Skeletal muscle satellite cell (primary cell): ENCODE data around the gene C16orf96.

Experiments used
- H3K27me3 ChIP-seq: 2 replicates; pipeline ENCODE4 v1.7.0; 2013; ENCODE audit warnings: low read length; ENCODE audit not compliant: control insufficient read depth, insufficient read depth
- H3K36me3 ChIP-seq: 2 replicates; pipeline ENCODE4 v1.7.0; 2013; ENCODE audit warnings: mild to moderate bottlenecking, control low read depth, low read length; ENCODE audit not compliant: insufficient read depth
- H3K4me1 ChIP-seq: 2 replicates; pipeline ENCODE4 v1.7.0; 2013; ENCODE audit warnings: low read length; ENCODE audit not compliant: control insufficient read depth, insufficient read depth
- H3K4me2 ChIP-seq: 2 replicates; pipeline ENCODE4 v1.7.0; 2013; ENCODE audit warnings: mild to moderate bottlenecking, low read length
- H3K4me3 ChIP-seq: 2 replicates; pipeline ENCODE4 v1.7.0; 2013; ENCODE audit warnings: low read length
- H3K9ac ChIP-seq: 2 replicates; pipeline ENCODE4 v1.7.0; 2013; ENCODE audit warnings: mild to moderate bottlenecking, low read depth, low read length, moderate library complexity
- H3K9me3 ChIP-seq: replicated peaks from 2 replicates; pipeline ENCODE4 v1.7.0; 2013; ENCODE audit warnings: mild to moderate bottlenecking, control low read depth, low read length

The C16orf96 gene

DNA sequence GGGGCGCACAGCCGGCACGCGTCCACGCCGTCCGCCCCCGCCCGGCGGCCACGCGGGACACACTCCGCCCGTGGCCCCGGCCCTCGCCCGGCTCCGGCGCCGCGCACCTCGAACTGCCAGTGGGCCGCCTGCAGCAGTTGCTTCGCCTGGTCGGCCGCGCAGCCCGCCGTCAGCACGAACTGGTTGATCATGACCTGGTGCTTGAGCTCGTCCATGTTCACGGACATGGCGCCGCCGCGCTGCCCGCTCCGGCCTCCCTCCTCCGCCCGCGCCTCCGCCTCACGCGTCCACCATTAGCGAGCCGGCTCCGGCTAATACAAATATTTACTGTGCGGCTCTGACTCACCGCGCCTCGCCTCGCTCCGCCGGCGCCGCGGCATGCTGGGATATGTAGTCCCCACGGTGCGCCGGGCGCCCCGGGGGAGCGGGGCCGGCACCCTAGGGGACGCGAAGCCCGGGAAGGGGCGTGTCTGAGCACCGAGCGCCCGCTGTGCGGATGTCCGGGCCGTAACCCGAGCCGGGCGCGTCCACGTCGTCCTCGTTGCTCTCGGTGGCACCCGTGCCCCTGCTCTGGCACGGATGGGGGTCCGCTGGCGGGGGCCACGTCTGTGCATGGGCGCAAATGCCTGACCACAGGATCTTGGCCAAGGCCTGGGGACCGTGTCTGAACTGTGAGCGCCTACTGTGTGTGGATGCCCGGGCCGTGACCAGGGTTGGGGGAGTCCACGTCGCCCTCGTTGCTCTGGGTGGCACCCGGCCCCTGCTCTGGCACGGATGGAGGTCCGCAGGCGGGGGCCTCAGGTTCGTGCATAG, 58.6 kb downstream of the C16orf96 start, which contains the start of gene UBALD1:
Gene UBALD1 (minus strand): TSS at position 318 of the 813 bp plus-strand sequence. CDS start 91 bp downstream, at position 227.
- peaks cover 43% of the 10 kb centered on the region for H3K4me1 ChIP-seq
- H3K4me2 ChIP-seq, result peak within 1 kb of the TSS; percentile 95
- peak within 1 kb of the TSS; percentile 93 for H3K9ac ChIP-seq
- H3K9me3 ChIP-seq, result no peaks in the 10 kb centered on the region
- H3K27me3 ChIP-seq, result no peaks in the 10 kb centered on the region
- H3K36me3 ChIP-seq, result no peaks in the 10 kb centered on the region
- peak within 1 kb of the TSS; percentile 96 for H3K4me3 ChIP-seq

DNA sequence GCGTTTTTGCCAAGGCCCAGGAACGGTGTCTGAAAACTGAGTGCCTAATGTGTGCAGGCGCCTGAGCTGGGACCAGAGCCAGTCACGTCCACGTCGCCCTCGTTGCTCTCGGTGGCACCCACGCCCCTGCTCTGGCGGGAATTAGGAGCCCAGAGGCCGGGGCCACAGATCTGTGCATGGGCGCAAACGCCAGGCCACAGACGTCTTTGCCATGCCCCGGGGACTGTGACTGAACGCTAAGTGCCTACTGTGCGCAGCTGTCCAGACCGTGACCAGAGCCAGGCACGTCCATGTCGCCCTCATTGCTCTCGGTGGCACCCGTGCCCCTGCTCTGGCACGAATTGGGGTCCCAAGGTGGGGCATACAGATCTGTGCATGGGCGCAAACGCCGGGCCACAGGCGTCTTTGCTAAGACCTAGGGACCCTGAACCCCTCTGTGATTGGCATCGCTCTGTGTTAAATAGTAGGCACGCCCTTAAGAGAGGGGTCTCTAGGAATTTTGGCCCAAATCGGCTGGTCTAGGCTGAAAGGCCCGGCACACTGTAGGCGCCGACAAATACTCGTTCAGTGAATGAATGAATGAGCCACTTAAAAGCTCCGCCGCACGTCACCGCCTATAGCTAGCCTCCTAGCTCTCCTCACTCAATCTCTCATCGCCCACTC, 59.4 kb downstream of the C16orf96 start:
- Histone ChIP-seq H3K9ac (peak overlapping the region; percentile 93), H3K4me2 (peak overlapping the region; percentile 95), H3K4me1 (peaks cover 43% of the 10 kb centered on the region), H3K36me3 (no peaks in the 10 kb centered on the region), H3K27me3 (no peaks in the 10 kb centered on the region), H3K9me3 (no peaks in the 10 kb centered on the region), H3K4me3 (peak overlapping the region; percentile 96)

DNA sequence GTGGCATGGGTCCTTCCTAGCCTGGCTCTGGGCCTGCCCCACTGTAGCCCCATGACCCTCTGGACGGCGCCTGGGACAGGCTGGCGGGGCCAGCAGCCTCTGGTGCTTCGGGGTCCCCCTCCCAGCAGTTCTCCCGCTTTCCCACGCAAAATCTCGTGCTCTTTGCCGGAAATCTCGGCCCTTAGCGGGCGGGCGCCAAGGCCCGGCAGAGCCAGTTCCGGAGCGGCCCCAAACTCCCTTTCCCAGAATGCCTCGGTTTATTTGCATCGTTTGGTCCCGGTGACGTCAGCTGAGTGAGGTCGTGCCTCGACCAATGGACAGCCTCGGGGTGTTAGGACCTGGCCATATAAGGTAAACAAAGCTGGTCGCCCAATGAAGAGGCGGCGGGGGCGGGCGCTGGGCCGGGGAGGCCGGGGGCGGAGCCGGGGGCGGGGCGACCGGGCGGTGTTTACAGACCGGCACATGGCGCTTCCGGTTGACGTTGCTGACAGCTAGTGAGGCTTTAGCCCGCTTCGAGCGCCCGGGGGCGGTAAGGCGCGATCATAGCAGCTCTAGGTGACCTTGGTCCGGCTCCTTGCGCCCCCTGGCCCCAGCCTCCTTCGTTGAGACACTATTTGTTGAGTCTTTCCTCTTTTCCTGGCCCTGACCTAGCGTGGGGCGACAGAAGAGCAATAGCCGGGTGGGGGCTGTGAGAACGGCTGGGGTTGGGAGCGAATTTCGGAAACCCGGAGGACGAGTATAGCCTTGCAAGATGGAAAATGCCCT, 60.1 kb downstream of the C16orf96 start:
- Histone ChIP-seq H3K27me3 (no peaks in the 10 kb centered on the region), H3K4me2 (peak overlapping the region; percentile 100), H3K36me3 (no peaks in the 10 kb centered on the region), H3K4me3 (peak overlapping the region; percentile 92), H3K9ac (peak overlapping the region; percentile 98), H3K9me3 (no peaks in the 10 kb centered on the region), H3K4me1 (peaks cover 42% of the 10 kb centered on the region)

DNA sequence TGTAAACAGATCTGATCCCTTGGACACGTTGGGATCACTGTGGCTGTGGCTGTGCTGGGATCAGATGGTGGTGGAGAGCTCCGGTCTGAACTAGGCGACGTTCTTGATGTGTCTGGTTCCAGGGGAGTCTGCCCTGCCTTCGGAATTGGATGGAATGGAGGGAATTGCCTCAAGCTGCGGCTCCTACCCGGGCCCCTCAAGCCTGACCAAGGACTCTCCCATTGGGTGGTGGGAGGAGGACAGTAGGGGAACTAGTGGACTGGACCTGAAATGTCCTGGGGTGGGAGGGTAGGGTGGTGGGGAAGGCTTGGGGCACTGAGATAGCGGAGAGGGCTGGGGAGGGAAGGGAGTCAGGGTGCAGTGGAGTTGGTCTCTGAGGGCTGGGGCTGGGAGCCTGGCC, 61.7 kb downstream of the C16orf96 start:
- Histone ChIP-seq H3K27me3 (no peaks in the 10 kb centered on the region), H3K4me3 (no peak overlapping the region), H3K4me1 (peaks cover 30% of the 10 kb centered on the region), H3K9ac (no peak overlapping the region), H3K36me3 (no peaks in the 10 kb centered on the region), H3K9me3 (no peaks in the 10 kb centered on the region), H3K4me2 (no peak overlapping the region)

DNA sequence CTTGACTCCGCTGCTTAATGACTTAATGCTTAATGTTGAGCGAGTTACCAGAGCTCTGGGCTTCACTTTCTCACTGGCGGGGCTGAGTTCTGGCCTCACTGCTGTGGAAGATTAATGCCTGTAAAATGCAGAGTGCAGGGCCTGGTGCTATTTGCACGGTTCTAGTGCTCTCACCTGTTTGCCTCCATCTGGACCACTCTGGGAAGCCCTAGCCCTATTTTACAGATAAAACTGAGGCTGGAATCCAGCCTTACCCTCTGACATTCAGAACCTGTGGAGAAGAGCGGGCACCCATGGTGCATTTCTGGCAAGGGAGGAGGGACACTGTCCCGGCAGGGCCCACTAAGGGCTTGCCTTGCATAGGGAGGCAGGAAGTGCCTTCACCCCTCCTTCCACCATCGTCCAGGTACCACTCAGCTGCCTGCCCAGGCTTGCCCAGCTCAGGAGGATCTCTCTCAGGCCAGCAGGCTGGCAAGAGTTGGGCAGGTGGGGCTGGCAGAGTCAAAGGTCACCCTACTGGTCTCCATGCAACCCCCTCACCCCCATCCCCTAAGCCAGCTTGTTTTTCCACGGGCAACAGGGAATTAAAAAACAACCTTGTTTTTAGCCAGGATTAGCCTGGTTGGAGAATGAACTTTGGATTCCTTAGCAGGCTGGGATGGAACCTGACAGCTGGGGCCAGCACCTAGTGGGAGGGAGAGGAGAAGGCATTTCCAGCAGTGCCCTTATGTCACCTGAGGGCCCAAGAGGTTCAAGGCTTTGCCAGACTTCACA, 62.7 kb downstream of the C16orf96 start:
- no peaks in the 10 kb centered on the region for H3K27me3 ChIP-seq
- no peak overlapping the region for H3K4me3 ChIP-seq
- H3K4me2 ChIP-seq, result no peak overlapping the region
- H3K9ac ChIP-seq, result no peak overlapping the region
- H3K36me3 ChIP-seq, result no peaks in the 10 kb centered on the region
- no peaks in the 10 kb centered on the region for H3K9me3 ChIP-seq
- peaks cover 21% of the 10 kb centered on the region for H3K4me1 ChIP-seq

DNA sequence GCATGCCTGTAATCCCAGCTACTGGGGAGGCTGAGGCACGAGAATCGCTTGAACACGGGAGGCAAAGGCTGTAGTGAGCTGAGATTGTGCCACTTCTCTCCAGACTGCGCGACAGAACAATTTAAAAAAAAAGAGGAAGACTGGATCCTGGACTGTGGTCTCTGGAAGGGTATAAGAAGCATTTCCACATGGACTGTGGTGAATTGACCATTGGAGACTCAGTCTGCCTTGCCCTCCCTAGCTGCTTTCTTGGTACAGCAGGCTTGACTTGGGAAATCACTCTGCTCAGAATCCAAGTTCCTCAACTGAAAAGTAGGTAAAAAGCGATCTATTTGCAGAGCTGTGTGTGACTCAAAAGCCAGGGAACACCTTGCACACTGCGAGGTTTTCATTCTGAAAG, 67.5 kb downstream of the C16orf96 start:
- H3K4me3 ChIP-seq, result no peak overlapping the region
- no peak overlapping the region for H3K4me2 ChIP-seq
- H3K27me3 ChIP-seq, result no peaks in the 10 kb centered on the region
- peaks cover 8% of the 10 kb centered on the region for H3K36me3 ChIP-seq
- peaks cover 14% of the 10 kb centered on the region for H3K4me1 ChIP-seq
- no peaks in the 10 kb centered on the region for H3K9me3 ChIP-seq
- no peak overlapping the region for H3K9ac ChIP-seq

DNA sequence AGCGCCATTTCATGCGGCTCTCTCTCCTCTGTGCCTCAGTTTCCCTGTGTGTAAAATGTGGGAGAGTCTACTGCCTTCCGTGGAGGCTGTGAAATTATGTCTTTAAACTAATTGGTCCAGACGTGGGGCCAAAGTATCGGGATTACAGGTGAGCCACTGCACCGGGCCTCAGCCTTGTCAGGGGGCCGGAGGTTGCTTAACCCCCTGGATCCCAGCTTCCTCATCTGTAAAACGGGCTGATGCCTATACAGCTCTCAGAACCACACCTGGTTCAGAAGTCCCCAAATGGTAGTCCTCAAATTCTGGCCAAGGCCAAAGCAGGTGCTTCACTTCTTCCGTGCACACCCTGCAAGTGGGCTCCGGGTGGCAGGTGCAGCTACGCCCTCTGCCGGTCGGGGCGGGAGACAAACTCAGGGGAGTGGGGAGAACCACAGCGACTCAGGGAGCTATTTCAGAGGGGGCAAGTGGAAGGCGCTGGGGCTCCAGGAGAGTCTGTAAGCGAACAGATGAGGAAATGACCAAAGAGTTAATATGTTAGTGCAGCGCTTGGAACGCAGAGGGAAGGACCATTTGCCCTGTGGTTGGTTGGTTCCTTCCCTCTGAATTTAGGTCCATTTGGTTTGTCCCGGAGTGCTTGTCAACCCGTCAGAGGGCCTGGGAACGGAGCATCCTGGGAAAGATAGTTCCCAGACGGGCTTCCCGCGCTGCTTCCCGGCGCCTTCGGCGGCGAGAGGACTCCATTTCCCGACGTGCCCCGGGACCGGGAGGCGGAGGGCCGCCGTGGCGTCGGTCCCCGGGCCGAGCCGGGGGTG, 68.1 kb downstream of the C16orf96 start, which contains the start of gene MGRN1:
Gene MGRN1 (plus strand): TSS at position 812 of the 812 bp plus-strand sequence. CDS start 135 bp downstream, outside the sequence.
- H3K9ac ChIP-seq, result peak within 1 kb of the TSS; percentile 84
- peaks cover 8% of the 10 kb centered on the region for H3K36me3 ChIP-seq
- H3K4me3 ChIP-seq, result peak within 1 kb of the TSS; percentile 93
- H3K4me1 ChIP-seq, result peaks cover 14% of the 10 kb centered on the region
- H3K4me2 ChIP-seq, result peak within 1 kb of the TSS; percentile 100
- no peaks in the 10 kb centered on the region for H3K27me3 ChIP-seq
- H3K9me3 ChIP-seq, result no peaks in the 10 kb centered on the region

DNA sequence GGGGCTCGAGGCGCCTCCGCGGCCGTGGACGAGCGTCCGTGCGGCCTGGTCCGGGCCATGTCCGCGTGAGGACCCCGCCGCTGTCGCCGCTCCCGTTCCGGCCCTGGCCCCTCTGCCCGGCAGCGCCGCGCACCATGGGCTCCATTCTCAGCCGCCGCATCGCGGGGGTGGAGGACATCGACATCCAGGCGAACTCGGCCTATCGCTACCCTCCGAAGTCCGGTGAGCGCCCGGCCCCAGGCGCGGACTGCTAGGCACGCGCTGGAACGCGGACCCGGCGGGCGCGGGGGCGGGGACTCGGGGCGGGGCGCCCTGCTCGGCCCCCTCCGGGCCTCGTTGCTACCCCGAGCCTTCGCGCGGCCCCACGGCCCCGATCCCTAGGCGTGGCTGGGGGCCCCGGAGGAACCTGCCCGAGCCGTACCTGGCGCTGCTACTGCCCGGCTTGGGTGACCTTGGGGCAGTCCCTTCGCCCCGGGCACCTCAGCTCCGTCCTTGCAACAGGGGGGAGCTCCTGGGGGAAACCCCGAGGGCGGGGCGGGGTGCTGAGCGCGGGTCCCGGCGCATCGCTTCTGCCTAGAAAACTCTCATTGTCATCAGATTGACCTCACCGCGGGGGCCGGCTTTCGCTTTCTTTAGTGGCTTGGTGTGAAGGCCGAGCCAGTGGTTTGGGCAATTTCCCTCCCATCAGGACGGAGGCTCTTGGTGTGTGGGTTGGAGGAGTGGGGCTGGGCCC, 68.9 kb downstream of the C16orf96 start:
- Histone ChIP-seq H3K4me1 (peaks cover 14% of the 10 kb centered on the region), H3K9me3 (no peaks in the 10 kb centered on the region), H3K36me3 (peaks cover 8% of the 10 kb centered on the region), H3K27me3 (no peaks in the 10 kb centered on the region), H3K4me2 (peak overlapping the region; percentile 100), H3K4me3 (peak overlapping the region; percentile 93), H3K9ac (peak overlapping the region; percentile 84)

DNA sequence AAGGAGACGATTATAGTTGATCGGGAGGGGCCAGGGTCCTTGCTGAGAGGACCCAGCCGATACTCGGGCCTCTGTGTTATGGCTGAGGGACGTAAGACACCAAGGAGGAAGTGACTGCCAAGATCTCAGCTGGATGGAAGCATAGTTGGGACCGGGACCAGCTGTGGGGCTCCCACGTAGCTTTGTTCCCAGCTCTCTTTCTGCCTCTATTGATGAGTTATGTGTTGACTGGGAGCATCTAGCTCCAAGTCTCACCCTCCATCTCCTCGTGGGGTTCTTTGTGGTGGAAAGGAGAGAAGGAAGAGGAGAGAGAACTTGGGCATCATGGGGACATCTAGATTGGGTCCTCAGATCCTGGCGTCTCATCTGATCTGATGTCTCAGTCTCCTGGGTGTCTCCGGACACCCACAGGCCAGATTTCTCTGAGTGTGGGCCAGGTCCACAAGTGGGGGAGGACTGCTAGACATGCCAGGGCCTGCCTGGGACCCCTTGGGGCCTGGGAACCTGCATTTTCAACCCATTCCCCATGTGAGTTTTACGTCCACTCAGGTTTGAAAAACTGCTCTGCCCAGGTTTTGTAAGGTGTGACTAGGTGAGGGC, 69.5 kb downstream of the C16orf96 start:
- Histone ChIP-seq H3K27me3 (no peaks in the 10 kb centered on the region), H3K4me2 (peak overlapping the region; percentile 100), H3K36me3 (peaks cover 8% of the 10 kb centered on the region), H3K9ac (peak overlapping the region; percentile 84), H3K4me1 (peaks cover 14% of the 10 kb centered on the region), H3K9me3 (no peaks in the 10 kb centered on the region), H3K4me3 (peak overlapping the region; percentile 93)
